ENCODE results near the gene ANKHD1.
A peak's percentile ranks its signal among the peaks of the same experiment; 100 is the strongest.

The ANKHD1 gene

GRCh38 chr5:140557136-140557805 is 155.6 kb downstream of the ANKHD1 start, which contains the start of gene SRA1:
TSS of gene SRA1 (minus strand) at chr5:140557473. CDS start at chr5:140557452, 21 bp downstream.
- H2AFZ ChIP-seq (ENCODE audit: low read depth, low read length) = peak within 1 kb of the TSS; percentile 46
- H3K36me3 ChIP-seq (ENCODE audit: insufficient read depth, low read length) = peaks cover 15% of the 10 kb centered on the region
- H3K9me3 ChIP-seq (ENCODE audit: low read length) = no peaks in the 10 kb centered on the region
- peak within 1 kb of the TSS; percentile 73 for H3K4me3 ChIP-seq (ENCODE audit: low read length)
- H3K27me3 ChIP-seq (ENCODE audit: insufficient read depth, low read length) = no peaks in the 10 kb centered on the region
- H3K4me1 ChIP-seq (ENCODE audit: insufficient read depth, low read length) = peaks cover 17% of the 10 kb centered on the region

GRCh38 chr5:140557965-140558364 is 156.3 kb downstream of the ANKHD1 start:
- peaks cover 14% of the 10 kb centered on the region for H3K36me3 ChIP-seq (ENCODE audit: insufficient read depth, low read length)
- no peaks in the 10 kb centered on the region for H3K9me3 ChIP-seq (ENCODE audit: low read length)
- peaks cover 17% of the 10 kb centered on the region for H3K4me1 ChIP-seq (ENCODE audit: insufficient read depth, low read length)
- H2AFZ ChIP-seq (ENCODE audit: low read depth, low read length) = no peak overlapping the region
- no peaks in the 10 kb centered on the region for H3K27me3 ChIP-seq (ENCODE audit: insufficient read depth, low read length)
- H3K4me3 ChIP-seq (ENCODE audit: low read length) = peak overlapping the region; percentile 73

GRCh38 chr5:140558542-140558941 is 156.9 kb downstream of the ANKHD1 start:
- H3K9me3 ChIP-seq (ENCODE audit: low read length) = no peaks in the 10 kb centered on the region
- peaks cover 10% of the 10 kb centered on the region for H3K36me3 ChIP-seq (ENCODE audit: insufficient read depth, low read length)
- H3K4me1 ChIP-seq (ENCODE audit: insufficient read depth, low read length) = peaks cover 20% of the 10 kb centered on the region
- no peak overlapping the region for H2AFZ ChIP-seq (ENCODE audit: low read depth, low read length)
- H3K4me3 ChIP-seq (ENCODE audit: low read length) = no peak overlapping the region
- H3K27me3 ChIP-seq (ENCODE audit: insufficient read depth, low read length) = no peaks in the 10 kb centered on the region

DNA sequence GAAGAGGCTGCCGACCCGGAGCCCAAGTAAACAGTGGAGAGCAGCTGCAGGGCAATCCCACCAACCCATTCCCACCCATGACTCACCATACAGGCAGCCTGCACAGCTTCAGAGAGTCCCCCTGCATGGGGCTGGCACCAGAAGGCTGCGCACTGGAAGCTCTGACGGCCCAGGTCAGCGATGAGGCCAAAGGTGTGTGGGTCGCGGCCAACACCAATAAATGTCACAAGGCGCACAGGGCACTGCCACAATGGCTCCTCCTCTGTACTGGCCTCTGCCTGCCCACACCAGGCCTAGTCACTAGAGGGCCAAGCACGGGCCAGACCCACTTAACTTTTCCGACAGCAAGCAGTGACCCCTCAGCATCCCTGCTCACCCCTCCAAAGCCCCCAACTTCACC is 158.6 kb downstream of the ANKHD1 start:
- H3K4me3 ChIP-seq (ENCODE audit: low read length) = no peak overlapping the region
- H3K9me3 ChIP-seq (ENCODE audit: low read length) = no peaks in the 10 kb centered on the region
- H3K27me3 ChIP-seq (ENCODE audit: insufficient read depth, low read length) = no peaks in the 10 kb centered on the region
- H2AFZ ChIP-seq (ENCODE audit: low read depth, low read length) = no peak overlapping the region
- peaks cover 4% of the 10 kb centered on the region for H3K36me3 ChIP-seq (ENCODE audit: insufficient read depth, low read length)
- H3K4me1 ChIP-seq (ENCODE audit: insufficient read depth, low read length) = peaks cover 27% of the 10 kb centered on the region

GRCh38 chr5:140561753-140562523 is 160.3 kb downstream of the ANKHD1 start:
- Histone ChIP-seq H3K9me3 (ENCODE audit: low read length) (no peaks in the 10 kb centered on the region), H3K4me3 (ENCODE audit: low read length) (no peak overlapping the region), H3K4me1 (ENCODE audit: insufficient read depth, low read length) (peaks cover 26% of the 10 kb centered on the region), H3K36me3 (ENCODE audit: insufficient read depth, low read length) (peaks cover 12% of the 10 kb centered on the region), H2AFZ (ENCODE audit: low read depth, low read length) (no peak overlapping the region), H3K27me3 (ENCODE audit: insufficient read depth, low read length) (no peaks in the 10 kb centered on the region)

GRCh38 chr5:140563596-140563995 is 162.0 kb downstream of the ANKHD1 start:
- peaks cover 26% of the 10 kb centered on the region for H3K36me3 ChIP-seq (ENCODE audit: insufficient read depth, low read length)
- H3K27me3 ChIP-seq (ENCODE audit: insufficient read depth, low read length) = no peaks in the 10 kb centered on the region
- peak overlapping the region; percentile 89 for H3K4me3 ChIP-seq (ENCODE audit: low read length)
- peaks cover 20% of the 10 kb centered on the region for H3K4me1 ChIP-seq (ENCODE audit: insufficient read depth, low read length)
- H2AFZ ChIP-seq (ENCODE audit: low read depth, low read length) = no peak overlapping the region
- H3K9me3 ChIP-seq (ENCODE audit: low read length) = no peaks in the 10 kb centered on the region

DNA sequence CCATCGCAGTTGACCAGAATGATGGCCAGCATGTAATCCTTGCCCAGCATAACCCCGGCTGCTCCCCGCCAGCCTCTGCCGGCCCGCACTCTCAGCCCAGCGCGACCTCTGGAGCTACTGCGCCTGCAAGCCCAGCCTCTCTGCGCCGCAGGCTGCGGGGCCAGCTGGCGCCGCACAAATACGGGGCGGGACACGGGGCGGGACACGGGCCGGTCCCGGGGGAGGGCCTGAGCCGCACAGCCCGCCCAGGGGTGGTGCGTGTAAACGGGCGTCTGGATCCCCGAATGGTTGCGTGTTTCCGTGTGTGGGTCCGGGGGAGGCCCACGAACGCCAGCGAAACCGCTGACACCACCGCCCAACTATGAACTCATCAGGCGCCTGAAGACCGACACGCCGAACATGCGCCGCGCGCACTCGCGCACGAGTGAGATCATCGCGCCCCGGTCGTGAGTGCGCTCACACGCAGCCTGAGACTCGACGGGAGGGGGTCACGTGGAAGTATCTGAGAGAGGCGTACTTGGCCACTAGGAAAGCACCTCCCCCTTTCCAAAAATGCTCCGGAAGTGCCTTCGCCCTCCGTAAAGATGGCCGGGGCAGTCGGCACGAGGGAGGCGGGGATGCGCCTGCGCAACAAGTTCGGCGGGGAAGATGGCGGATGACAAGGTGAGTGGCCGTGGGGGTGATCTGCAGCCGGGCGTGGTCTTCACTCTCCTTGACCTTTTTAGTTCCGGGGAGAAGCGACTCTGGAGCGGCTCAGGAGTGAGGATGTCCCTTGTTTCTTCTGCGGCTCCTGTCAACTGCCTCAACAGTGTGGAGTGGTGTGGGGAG is 162.8 kb downstream of the ANKHD1 start, which contains the start of the genes APBB3 and SLC35A4:
Gene APBB3, minus strand, starts transcription at position 403 of the 828 bp plus-strand sequence. Its CDS starts 353 bp downstream, at position 50.
Gene SLC35A4, plus strand, starts transcription at position 633 of the 828 bp plus-strand sequence. CDS start 2,342 bp downstream, outside the sequence.
- Histone ChIP-seq H3K4me1 (ENCODE audit: insufficient read depth, low read length) (peaks cover 20% of the 10 kb centered on the region), H3K27me3 (ENCODE audit: insufficient read depth, low read length) (no peaks in the 10 kb centered on the region), H3K36me3 (ENCODE audit: insufficient read depth, low read length) (peaks cover 26% of the 10 kb centered on the region), H3K9me3 (ENCODE audit: low read length) (no peaks in the 10 kb centered on the region), H2AFZ (ENCODE audit: low read depth, low read length) (peak within 1 kb of the TSS; percentile 89), H3K4me3 (ENCODE audit: low read length) (peak within 1 kb of the TSS; percentile 89)

DNA sequence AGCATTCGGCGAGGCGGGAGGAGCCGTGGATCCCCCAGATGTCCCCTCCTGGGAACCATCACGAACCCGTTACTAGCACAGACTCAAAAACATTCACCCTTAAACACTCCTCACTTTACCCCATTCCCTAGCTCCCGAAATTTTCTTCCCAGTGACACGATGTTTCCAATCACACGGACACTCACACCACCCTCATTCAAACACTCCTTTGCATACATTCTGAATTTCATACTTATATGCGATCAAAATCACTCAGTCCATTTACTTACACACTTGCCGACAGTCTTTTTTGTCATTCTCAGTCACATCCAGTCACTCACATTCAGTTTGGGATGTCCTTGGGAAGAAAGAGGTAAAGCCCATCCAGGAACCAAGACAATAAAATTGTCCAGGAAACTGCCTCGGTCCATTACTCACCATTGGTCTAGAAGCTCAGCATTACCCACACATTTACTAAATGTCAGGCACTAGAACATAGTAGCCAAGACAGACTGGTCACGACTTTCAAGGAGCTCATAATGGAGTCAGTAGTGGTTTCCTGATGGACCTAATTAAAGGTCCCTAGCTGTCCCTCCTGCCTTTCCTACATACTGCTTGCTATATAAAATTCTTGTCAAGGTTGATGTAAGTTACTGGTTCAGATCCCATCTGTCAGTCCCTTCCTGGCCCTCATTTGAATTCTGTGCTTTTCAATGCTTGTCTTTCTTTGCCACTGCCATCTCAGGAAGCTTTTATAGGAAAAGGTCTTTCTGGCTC is 163.6 kb downstream of the ANKHD1 start:
- Histone ChIP-seq H3K36me3 (ENCODE audit: insufficient read depth, low read length) (peaks cover 26% of the 10 kb centered on the region), H3K27me3 (ENCODE audit: insufficient read depth, low read length) (no peaks in the 10 kb centered on the region), H2AFZ (ENCODE audit: low read depth, low read length) (peak overlapping the region; percentile 89), H3K4me3 (ENCODE audit: low read length) (peak overlapping the region; percentile 89), H3K4me1 (ENCODE audit: insufficient read depth, low read length) (peaks cover 20% of the 10 kb centered on the region), H3K9me3 (ENCODE audit: low read length) (no peaks in the 10 kb centered on the region)

DNA sequence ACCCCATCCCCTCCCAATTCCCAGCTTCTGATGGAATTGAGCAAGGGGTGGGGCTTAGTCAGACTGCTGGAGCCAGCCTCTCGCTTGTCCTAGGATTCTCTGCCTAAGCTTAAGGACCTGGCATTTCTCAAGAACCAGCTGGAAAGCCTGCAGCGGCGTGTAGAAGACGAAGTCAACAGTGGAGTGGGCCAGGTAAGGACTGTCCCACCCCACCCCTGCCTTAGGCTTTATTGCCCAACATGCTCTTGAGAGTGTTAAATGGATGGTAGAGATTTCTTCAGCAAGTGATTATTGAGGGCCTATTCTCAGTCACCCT is 164.1 kb downstream of the ANKHD1 start:
- Histone ChIP-seq H3K4me3 (ENCODE audit: low read length) (peak overlapping the region; percentile 89), H2AFZ (ENCODE audit: low read depth, low read length) (no peak overlapping the region), H3K9me3 (ENCODE audit: low read length) (no peaks in the 10 kb centered on the region), H3K4me1 (ENCODE audit: insufficient read depth, low read length) (peaks cover 20% of the 10 kb centered on the region), H3K36me3 (ENCODE audit: insufficient read depth, low read length) (peaks cover 26% of the 10 kb centered on the region), H3K27me3 (ENCODE audit: insufficient read depth, low read length) (no peaks in the 10 kb centered on the region)

DNA sequence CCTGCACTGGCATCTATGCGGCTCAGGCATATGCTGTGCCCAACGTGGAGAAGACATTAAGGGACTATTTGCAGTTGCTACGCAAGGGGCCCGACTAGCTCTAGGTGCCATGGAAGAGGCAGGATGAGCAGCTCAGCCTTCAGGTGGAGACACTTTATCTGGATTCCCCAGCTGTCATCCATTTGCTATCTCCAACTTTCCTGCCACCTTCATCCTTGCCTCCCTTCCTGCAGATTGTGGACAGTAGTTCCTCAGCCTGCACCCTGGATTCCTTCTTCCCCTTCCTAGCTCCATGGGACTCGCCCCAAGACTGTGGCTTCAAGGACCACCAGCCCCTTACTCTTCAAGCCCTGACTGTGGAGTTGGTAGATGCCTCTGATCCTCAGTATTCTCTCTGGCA is 165.0 kb downstream of the ANKHD1 start:
- Histone ChIP-seq H3K4me1 (ENCODE audit: insufficient read depth, low read length) (peaks cover 20% of the 10 kb centered on the region), H3K36me3 (ENCODE audit: insufficient read depth, low read length) (peaks cover 26% of the 10 kb centered on the region), H3K4me3 (ENCODE audit: low read length) (no peak overlapping the region), H2AFZ (ENCODE audit: low read depth, low read length) (no peak overlapping the region), H3K9me3 (ENCODE audit: low read length) (no peaks in the 10 kb centered on the region), H3K27me3 (ENCODE audit: insufficient read depth, low read length) (no peaks in the 10 kb centered on the region)

DNA sequence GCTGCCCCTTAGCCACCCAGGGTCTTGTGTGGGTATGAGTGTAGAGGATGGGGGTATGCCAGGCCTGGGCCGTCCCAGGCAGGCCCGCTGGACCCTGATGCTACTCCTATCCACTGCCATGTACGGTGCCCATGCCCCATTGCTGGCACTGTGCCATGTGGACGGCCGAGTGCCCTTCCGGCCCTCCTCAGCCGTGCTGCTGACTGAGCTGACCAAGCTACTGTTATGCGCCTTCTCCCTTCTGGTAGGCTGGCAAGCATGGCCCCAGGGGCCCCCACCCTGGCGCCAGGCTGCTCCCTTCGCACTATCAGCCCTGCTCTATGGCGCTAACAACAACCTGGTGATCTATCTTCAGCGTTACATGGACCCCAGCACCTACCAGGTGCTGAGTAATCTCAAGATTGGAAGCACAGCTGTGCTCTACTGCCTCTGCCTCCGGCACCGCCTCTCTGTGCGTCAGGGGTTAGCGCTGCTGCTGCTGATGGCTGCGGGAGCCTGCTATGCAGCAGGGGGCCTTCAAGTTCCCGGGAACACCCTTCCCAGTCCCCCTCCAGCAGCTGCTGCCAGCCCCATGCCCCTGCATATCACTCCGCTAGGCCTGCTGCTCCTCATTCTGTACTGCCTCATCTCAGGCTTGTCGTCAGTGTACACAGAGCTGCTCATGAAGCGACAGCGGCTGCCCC is 165.6 kb downstream of the ANKHD1 start:
- Histone ChIP-seq H2AFZ (ENCODE audit: low read depth, low read length) (no peak overlapping the region), H3K4me1 (ENCODE audit: insufficient read depth, low read length) (peaks cover 20% of the 10 kb centered on the region), H3K9me3 (ENCODE audit: low read length) (no peaks in the 10 kb centered on the region), H3K27me3 (ENCODE audit: insufficient read depth, low read length) (no peaks in the 10 kb centered on the region), H3K4me3 (ENCODE audit: low read length) (no peak overlapping the region), H3K36me3 (ENCODE audit: insufficient read depth, low read length) (peaks cover 26% of the 10 kb centered on the region)

DNA sequence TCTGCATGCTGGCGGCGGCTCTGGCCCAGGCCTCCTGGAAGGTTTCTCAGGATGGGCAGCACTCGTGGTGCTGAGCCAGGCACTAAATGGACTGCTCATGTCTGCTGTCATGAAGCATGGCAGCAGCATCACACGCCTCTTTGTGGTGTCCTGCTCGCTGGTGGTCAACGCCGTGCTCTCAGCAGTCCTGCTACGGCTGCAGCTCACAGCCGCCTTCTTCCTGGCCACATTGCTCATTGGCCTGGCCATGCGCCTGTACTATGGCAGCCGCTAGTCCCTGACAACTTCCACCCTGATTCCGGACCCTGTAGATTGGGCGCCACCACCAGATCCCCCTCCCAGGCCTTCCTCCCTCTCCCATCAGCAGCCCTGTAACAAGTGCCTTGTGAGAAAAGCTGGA is 166.2 kb downstream of the ANKHD1 start:
- no peaks in the 10 kb centered on the region for H3K9me3 ChIP-seq (ENCODE audit: low read length)
- peaks cover 20% of the 10 kb centered on the region for H3K4me1 ChIP-seq (ENCODE audit: insufficient read depth, low read length)
- no peak overlapping the region for H3K4me3 ChIP-seq (ENCODE audit: low read length)
- peaks cover 22% of the 10 kb centered on the region for H3K36me3 ChIP-seq (ENCODE audit: insufficient read depth, low read length)
- H2AFZ ChIP-seq (ENCODE audit: low read depth, low read length) = no peak overlapping the region
- H3K27me3 ChIP-seq (ENCODE audit: insufficient read depth, low read length) = no peaks in the 10 kb centered on the region
